ENCODE results near the gene SUGP1.

SUGP1 gene

GRCh38 chr19:19304186-19304965 lies 15.9 kb downstream of the SUGP1 start:
- DNase-seq (ENCODE audit: low read depth), result no peak
- no peak for TF ChIP-seq CTCF (conservative IDR thresholded peaks at IDR 0.05; ENCODE audit: low read depth, low read length)
- H3K4me3 ChIP-seq (ENCODE audit: low read depth, low read length), result no peak overlapping the region

- no peak for TF ChIP-seq CTCF (conservative IDR thresholded peaks at IDR 0.05; ENCODE audit: low read depth, low read length)
- DNase-seq (ENCODE audit: low read depth), result no peak
- H3K4me3 ChIP-seq (ENCODE audit: low read depth, low read length), result no peak overlapping the region
These were observed 16.9 kb downstream of the SUGP1 start for GRCh38 chr19:19303411-19303810.

- no peak for TF ChIP-seq CTCF (conservative IDR thresholded peaks at IDR 0.05; ENCODE audit: low read depth, low read length)
- no peak overlapping the region for H3K4me3 ChIP-seq (ENCODE audit: low read depth, low read length)
- no peak for DNase-seq (ENCODE audit: low read depth)
These were observed 19.7 kb downstream of the SUGP1 start for GRCh38 chr19:19300613-19301012.

GRCh38 chr19:19297759-19298158 lies 22.6 kb downstream of the SUGP1 start:
- no peak for DNase-seq (ENCODE audit: low read depth)
- no peak overlapping the region for H3K4me3 ChIP-seq (ENCODE audit: low read depth, low read length)
- TF ChIP-seq CTCF (conservative IDR thresholded peaks at IDR 0.05; ENCODE audit: low read depth, low read length), result no peak

- TF ChIP-seq CTCF (conservative IDR thresholded peaks at IDR 0.05; ENCODE audit: low read depth, low read length), result no peak
- H3K4me3 ChIP-seq (ENCODE audit: low read depth, low read length), result no peak overlapping the region
- DNase-seq (ENCODE audit: low read depth), result no peak
These were observed 23.2 kb downstream of the SUGP1 start for GRCh38 chr19:19296953-19297689.

- DNase-seq (ENCODE audit: low read depth), result no peak
- TF ChIP-seq CTCF (conservative IDR thresholded peaks at IDR 0.05; ENCODE audit: low read depth, low read length), result no peak
- H3K4me3 ChIP-seq (ENCODE audit: low read depth, low read length), result no peak overlapping the region
These were observed 25.4 kb downstream of the SUGP1 start for GRCh38 chr19:19294914-19295313.

Data from choroid plexus epithelial cell (primary cell).